ENCODE measurements around the gene SLCO3A1. TPM values are rescaled to one million over a fixed set of nuclear protein-coding genes. Genes with fewer than 3 reads are reported as not detected.

Gene SLCO3A1
- total and polyA plus RNA-seq, 12 donors = 33.9 to 57.2 (median 46.4) TPM

DNA sequence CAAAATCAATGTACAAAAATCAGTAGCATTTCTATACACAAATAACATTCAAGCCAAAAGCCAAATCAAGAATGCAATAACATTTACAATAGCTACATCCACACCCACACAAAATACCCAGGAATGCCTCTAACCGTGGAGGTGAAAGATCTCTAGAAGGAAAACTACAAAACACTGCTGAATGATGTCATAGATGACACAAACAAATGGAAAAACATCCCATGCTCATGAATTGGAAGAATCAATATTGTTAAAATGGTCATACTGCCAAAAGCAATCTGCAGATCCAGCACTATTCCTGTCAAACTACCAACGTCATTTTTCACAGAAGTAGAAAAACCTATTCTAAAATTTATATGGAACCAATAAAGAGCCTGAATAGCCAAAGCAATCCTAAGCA, 143.7 kb downstream of the SLCO3A1 start:
- Histone ChIP-seq H3K27me3 (no peaks in the 10 kb centered on the region), H3K27ac (no peak overlapping the region), H3K9me3 (no peaks in the 10 kb centered on the region), H3K36me3 (no peaks in the 10 kb centered on the region), H3K4me3 (no peak overlapping the region), H3K4me1 (peaks cover 0 to 42% (median 20%) of the 10 kb centered on the region in 9 donors)
- ATAC-seq (no peak), DNase-seq (no peak)
- intact Hi-C loops (cut with DNase I) = no loop called here
- TF ChIP-seq, protein P1, sequence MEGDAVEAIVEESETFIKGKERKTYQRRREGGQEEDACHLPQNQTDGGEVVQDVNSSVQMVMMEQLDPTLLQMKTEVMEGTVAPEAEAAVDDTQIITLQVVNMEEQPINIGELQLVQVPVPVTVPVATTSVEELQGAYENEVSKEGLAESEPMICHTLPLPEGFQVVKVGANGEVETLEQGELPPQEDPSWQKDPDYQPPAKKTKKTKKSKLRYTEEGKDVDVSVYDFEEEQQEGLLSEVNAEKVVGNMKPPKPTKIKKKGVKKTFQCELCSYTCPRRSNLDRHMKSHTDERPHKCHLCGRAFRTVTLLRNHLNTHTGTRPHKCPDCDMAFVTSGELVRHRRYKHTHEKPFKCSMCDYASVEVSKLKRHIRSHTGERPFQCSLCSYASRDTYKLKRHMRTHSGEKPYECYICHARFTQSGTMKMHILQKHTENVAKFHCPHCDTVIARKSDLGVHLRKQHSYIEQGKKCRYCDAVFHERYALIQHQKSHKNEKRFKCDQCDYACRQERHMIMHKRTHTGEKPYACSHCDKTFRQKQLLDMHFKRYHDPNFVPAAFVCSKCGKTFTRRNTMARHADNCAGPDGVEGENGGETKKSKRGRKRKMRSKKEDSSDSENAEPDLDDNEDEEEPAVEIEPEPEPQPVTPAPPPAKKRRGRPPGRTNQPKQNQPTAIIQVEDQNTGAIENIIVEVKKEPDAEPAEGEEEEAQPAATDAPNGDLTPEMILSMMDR (IDR thresholded peaks at IDR 0.05) = no peak
- WGBS, 2 donors = 76% methylated on average over 2 of the region's 2 CpGs

DNA sequence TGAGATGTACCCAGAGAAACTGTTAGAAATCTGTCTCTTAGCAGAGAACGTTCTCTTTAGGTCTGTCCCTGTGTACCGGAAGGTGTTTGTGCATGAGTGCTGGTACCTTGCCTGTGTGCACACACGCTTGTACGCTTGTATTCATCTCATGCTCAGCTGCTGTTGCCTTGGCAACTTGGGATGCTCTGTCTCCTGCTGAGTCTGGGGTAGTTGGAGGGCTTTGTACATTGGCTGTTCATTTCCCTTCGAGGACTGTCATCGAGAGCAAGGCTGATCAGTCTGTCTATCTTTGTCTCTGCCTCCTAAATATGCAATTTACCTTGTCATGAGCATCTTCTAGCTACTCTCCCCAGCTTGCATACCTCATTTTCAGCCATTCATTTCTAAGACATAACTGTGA, 147.2 kb downstream of the SLCO3A1 start:
- Histone ChIP-seq H3K9me3 (no peaks in the 10 kb centered on the region), H3K4me3 (no peak overlapping the region), H3K36me3 (no peaks in the 10 kb centered on the region), H3K27ac (no peak overlapping the region), H3K4me1 (peaks cover 0 to 40% (median 15%) of the 10 kb centered on the region in 9 donors), H3K27me3 (no peaks in the 10 kb centered on the region)
- DNase-seq (no peak), ATAC-seq (no peak)
- 61 to 64% methylated on average over 6 of the region's 6 CpGs for WGBS, 2 donors
- intact Hi-C loops (cut with DNase I) = loop anchor here in 1 of 10 donors (10.0 kb wide), 1 partner anchor 54 kb away; no protein-coding TSS in a partner anchor
- TF ChIP-seq, protein P1 (IDR thresholded peaks at IDR 0.05) = no peak

DNA sequence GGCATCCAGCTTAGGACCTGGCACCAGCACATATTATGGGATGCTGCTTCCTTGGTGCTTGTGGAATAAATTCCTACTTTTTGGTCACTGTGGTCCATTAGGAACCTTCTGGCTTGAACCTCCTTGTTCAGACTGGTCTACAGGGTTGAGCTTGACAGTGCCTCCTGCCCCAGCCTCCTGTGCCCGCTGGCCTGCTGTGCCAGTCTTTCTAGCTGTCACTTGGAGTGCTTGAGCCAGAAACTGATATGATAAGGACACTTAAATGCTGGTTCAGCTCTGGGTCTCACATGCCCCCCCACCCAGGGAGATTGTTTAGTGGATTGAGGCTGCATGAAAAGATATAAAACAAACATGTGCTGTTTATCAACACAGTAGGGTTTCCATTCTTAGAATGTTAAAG, 147.8 kb downstream of the SLCO3A1 start:
- H3K4me3 ChIP-seq = no peak overlapping the region
- no peak overlapping the region for H3K27ac ChIP-seq
- DNase-seq = no peak
- intact Hi-C loops (cut with DNase I) = loop anchor here in 1 of 10 donors (10.0 kb wide), 1 partner anchor 53 kb away; no protein-coding TSS in a partner anchor
- peaks cover 0 to 40% (median 15%) of the 10 kb centered on the region in 9 donors for H3K4me1 ChIP-seq
- WGBS, 2 donors = 41 to 70% methylated on average over 1 of the region's 1 CpG
- no peaks in the 10 kb centered on the region for H3K36me3 ChIP-seq
- H3K9me3 ChIP-seq = no peaks in the 10 kb centered on the region
- TF ChIP-seq, protein P1 (IDR thresholded peaks at IDR 0.05) = no peak
- peak in 5 of 8 donors; percentile 36 to 69 (median 39) for ATAC-seq
- H3K27me3 ChIP-seq = no peaks in the 10 kb centered on the region

DNA sequence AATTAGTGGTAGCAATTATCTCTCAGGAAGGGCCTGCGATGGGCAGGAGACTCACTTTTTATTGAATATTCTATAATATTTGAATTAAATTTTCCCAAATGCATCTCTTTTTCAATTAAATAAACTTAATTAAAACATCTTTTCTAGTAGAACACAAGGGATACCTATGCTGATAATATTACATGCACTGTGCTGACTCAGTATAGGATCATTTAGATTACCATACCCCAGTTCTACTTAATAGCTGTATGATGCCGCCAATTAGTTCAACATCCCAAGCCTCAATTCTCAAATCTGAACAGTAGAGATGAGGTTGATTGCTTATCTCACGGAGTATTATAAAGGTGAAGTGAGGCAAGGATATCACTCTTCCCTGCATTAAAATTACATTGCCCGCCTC, 149.2 kb downstream of the SLCO3A1 start:
- H3K27me3 ChIP-seq = no peaks in the 10 kb centered on the region
- WGBS, 2 donors = 96 to 99% methylated on average over 4 of the region's 4 CpGs
- intact Hi-C loops (cut with DNase I) = loop anchor here in 1 of 10 donors (10.0 kb wide), 1 partner anchor 52 kb away; no protein-coding TSS in a partner anchor
- TF ChIP-seq, protein P1 (IDR thresholded peaks at IDR 0.05) = no peak
- H3K36me3 ChIP-seq = no peaks in the 10 kb centered on the region
- ATAC-seq (no peak), DNase-seq (no peak)
- H3K4me1 ChIP-seq = peaks cover 0 to 40% (median 15%) of the 10 kb centered on the region in 9 donors
- no peak overlapping the region for H3K27ac ChIP-seq
- H3K4me3 ChIP-seq = no peak overlapping the region
- no peaks in the 10 kb centered on the region for H3K9me3 ChIP-seq

Data from heart right ventricle (tissue), 16 donors.